GM13976 (cell line): Measurements from ENCODE around the gene ADH1B.

Experiments used
- DNase-seq: peaks from one replicate; pipeline ENCODE4 v3.0.0; 2012; ENCODE audit warnings: low spot score
- in situ Hi-C: fragments of 300-500 bp; cut with MboI; formaldehyde crosslinking; loops from one replicate; pipeline ENCODE4 v1.12.0; 2022; ENCODE audit warnings: low sequenced_read_pairs, mixed read lengths, inconsistent platforms; ENCODE audit not compliant: unreplicated experiment
- TF ChIP-seq, protein P1 (sequence below): IDR thresholded peaks from 2 replicates; pipeline ENCODE4 v1.5.1; 2012; ENCODE audit warnings: borderline replicate concordance, mild to moderate bottlenecking; ENCODE audit not compliant: insufficient read depth; ENCODE audit errors: extremely low read depth, missing control alignments, control extremely low read depth

Gene ADH1B

DNA sequence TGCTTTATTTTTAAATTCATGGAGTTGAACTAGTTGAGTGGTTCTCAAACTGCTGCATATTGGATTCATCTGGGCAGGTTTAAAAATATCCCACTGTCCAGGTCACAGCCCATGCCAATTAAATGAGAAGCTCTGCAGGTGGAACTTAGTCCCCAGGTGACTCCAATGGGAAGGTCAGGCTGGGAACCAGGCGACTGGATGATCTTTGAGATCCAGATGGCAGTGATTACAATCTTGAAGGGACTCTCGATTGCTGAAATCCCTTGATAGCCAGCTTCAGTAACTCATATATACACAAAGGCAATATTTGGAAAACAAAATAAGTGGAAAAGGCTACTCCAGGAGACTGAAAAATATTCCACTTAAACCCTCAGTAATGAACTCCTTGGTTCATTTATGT is 38.5 kb downstream of the ADH1B start:
- DNase-seq = no peak

DNA sequence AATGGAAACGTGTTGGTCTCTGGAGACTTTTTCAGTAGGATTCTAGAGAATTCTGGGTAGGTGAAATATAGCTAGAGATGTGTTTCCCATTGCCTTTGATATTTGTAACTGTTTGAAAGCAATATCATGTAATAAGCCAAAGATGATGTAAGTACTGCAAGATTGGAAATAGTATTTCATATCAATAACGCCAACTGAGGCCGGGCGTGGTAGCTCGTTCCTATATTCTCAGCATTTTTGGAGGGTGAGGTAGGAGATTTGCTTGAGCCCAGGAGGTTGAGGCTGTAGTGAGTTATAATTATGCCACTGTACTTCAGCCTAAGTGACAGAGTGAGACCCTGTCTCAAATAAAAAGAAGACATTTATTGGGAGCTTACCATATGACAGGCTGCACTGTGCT is 39.9 kb downstream of the ADH1B start:
- in situ Hi-C loops = no loop called here
- TF ChIP-seq, protein P1, sequence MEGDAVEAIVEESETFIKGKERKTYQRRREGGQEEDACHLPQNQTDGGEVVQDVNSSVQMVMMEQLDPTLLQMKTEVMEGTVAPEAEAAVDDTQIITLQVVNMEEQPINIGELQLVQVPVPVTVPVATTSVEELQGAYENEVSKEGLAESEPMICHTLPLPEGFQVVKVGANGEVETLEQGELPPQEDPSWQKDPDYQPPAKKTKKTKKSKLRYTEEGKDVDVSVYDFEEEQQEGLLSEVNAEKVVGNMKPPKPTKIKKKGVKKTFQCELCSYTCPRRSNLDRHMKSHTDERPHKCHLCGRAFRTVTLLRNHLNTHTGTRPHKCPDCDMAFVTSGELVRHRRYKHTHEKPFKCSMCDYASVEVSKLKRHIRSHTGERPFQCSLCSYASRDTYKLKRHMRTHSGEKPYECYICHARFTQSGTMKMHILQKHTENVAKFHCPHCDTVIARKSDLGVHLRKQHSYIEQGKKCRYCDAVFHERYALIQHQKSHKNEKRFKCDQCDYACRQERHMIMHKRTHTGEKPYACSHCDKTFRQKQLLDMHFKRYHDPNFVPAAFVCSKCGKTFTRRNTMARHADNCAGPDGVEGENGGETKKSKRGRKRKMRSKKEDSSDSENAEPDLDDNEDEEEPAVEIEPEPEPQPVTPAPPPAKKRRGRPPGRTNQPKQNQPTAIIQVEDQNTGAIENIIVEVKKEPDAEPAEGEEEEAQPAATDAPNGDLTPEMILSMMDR = no peak
- DNase-seq = no peak

More for the DNA sequence above, 38.5 kb downstream of the ADH1B start:
- TF ChIP-seq, protein P1 = no peak
- in situ Hi-C loops = no loop called here

DNA sequence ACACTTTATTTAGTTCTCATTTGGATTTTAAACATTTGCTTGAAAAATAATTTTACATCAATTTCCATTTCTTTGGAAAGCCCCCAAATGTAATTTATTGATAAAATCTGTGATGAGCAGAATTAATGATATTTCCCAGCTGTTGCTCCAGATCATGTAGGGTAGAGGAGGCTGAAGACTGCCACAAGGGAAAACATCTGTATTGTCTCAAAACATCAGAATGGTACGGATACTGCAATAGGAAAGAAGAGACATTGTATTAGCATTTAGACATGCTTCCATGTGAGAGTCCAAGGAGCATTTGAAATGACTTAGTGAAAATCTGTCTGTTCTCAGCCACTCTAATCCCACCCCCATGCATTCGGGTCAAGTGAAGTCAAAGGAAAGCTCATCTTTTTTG is 44.8 kb downstream of the ADH1B start:
- in situ Hi-C loops = no loop called here
- TF ChIP-seq, protein P1 = no peak
- no peak for DNase-seq

DNA sequence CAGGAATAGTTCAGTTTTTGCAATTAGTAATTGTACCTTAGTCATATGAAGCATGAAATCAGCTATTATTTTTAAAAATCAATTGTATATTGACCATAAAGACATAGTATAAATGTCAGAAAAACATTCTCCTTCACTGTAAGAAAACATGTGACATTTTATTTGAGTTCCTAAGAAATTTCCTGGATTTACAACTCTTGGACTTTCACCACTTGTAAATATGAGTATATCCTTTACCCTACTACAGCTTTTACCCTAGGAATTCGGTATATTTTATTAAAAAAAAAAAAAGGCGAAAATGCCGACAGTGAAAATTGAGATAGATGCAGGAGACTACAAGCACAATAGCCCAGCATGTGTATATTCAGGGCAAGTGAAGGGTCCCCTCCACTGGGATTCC is 45.3 kb downstream of the ADH1B start:
- in situ Hi-C loops = no loop called here
- TF ChIP-seq, protein P1 = no peak
- no peak for DNase-seq

DNA sequence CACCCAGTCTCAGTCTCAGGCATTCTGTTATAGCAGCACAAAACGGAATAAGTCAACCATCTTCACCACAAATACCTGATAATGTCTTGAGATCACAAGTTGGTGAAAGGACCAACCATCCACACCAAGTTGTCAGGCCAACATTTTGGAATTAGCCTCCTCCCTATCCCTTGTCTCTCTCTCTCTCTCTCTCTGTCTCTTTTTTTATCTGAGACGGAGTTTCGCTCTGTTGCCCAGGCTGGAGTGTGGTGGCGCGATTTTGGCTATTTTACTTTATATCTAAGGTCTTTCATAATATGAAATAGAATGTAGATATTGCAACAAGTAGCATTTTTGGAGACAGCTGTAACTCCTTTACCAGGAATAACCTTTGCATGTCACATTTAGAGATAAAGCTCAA is 46.2 kb downstream of the ADH1B start:
- TF ChIP-seq, protein P1 = no peak
- in situ Hi-C loops = no loop called here
- no peak for DNase-seq

DNA sequence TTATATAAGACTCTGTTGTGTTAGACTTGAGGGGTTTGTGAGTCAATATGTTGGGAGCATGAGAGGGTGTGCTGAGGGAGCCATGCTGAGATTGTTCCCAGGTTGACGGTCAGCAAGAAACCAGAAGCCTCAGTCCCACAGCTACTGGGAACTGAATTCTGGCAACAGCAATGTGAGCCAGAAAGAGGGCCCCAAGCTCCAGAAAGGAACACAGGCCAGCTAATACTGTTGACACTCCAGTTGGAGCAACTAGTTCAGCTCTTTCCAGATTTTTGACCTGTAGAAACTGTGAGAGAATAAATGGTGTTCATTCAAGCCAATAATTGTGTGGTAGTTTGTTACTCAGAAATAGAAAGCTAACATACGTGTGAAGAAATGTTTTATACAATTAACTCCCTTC is 47.5 kb downstream of the ADH1B start:
- in situ Hi-C loops = no loop called here
- no peak for DNase-seq
- TF ChIP-seq, protein P1 = no peak

DNA sequence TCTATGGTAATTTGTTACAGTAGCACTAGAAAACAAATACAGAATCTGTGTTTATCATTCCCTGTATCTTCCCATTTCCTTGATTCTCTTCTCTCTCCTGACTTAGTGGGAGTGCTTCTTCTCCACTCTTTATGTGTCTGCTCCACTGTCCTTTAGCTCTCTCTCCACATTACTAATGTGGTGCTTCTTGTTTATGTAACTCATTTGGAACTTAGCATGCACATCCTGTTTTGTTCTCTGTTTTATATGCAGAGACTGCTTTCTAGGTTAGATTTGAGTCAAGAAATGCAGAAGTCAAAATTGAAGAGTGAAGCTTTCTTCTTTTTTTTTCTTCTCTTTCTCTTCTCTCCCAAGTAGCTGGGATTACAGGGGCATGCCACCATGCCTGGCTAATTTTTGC is 56.3 kb downstream of the ADH1B start:
- DNase-seq = no peak
- in situ Hi-C loops = no loop called here
- TF ChIP-seq, protein P1 = no peak
